Activated CD4-positive, alpha-beta memory T cell treated with anti-CD3 and anti-CD28 coated beads for 36 hours (primary cell): ENCODE data around the gene POLE3. TPM values are rescaled to one million over a fixed set of nuclear protein-coding genes. Genes with fewer than 3 reads are reported as not detected.

Experiments
- CTCF ChIA-PET: fragments of 350-600 bp; sonication (Branson Sonifier 250); formaldehyde crosslinking; loops from one replicate; lab custom pipeline; 2021; ENCODE audit warnings: antibody characterized with exemption, inconsistent platforms; lab: Charles Lee
- POLR2A ChIA-PET: fragments of 350-600 bp; sonication (Branson Sonifier 250); formaldehyde crosslinking; loops from one replicate; lab custom pipeline; 2021; ENCODE audit warnings: antibody characterized with exemption; lab: Charles Lee
- DNase-seq: peaks from one replicate; pipeline ENCODE4 v3.0.0-alpha.2; 2020
- H3K27ac Mint-ChIP-seq: one replicate; pipeline ENCODE4 v1.8.0; 2021; ENCODE audit warnings: mixed read lengths
- H3K27me3 Mint-ChIP-seq: one replicate; pipeline ENCODE4 v1.8.0; 2021; ENCODE audit warnings: mixed read lengths
- H3K36me3 Mint-ChIP-seq: one replicate; pipeline ENCODE4 v1.8.0; 2021; ENCODE audit warnings: mixed read lengths
- H3K4me1 Mint-ChIP-seq: one replicate; pipeline ENCODE4 v1.8.0; 2021; ENCODE audit warnings: low read depth, mixed read lengths
- H3K4me3 Mint-ChIP-seq: one replicate; pipeline ENCODE4 v1.8.0; 2021; ENCODE audit warnings: mild to moderate bottlenecking, mixed read lengths
- H3K9me3 Mint-ChIP-seq: one replicate; pipeline ENCODE4 v1.8.0; 2021; ENCODE audit warnings: mixed read lengths
- intact Hi-C: fragments of 100-400 bp; cut with micrococcal nuclease; formaldehyde crosslinking; loops from one replicate; pipeline ENCODE4 v1.15.1; 2023
- total RNA-seq, 2 experiments: library from RNA; stranded (reverse); gene quantifications; one replicate each; pipeline ENCODE4 v1.2.3, GENCODE V29; 2021

Gene POLE3
- total RNA-seq, 2 experiments from 2014 or later, result 44.3 to 45.0 TPM

- Mint-ChIP-seq H3K27me3 (peaks cover 5% of the 10 kb centered on the region), H3K9me3 (no peaks in the 10 kb centered on the region), H3K27ac (peak overlapping the region; percentile 55), H3K36me3 (no peaks in the 10 kb centered on the region), H3K4me1 (peaks cover 11% of the 10 kb centered on the region), H3K4me3 (no peak overlapping the region)
- intact Hi-C loops, result loop anchor here (1.0 to 2.0 kb wide), 3 partner anchors 10 to 40 kb away; partner anchors contain the start of genes ALAD and HDHD3
- peak; percentile 57 for DNase-seq
- CTCF ChIA-PET, result interaction anchor here (1.6 kb wide), 1 partner anchor 11 kb away, joined by 7 read pairs; no protein-coding TSS in a partner anchor
- POLR2A ChIA-PET, result interaction anchor here (1.0 to 2.4 kb wide), 6 partner anchors 9 to 92 kb away, joined by 3 to 24 read pairs (median 6); partner anchors contain the start of genes BSPRY, HDHD3 and WDR31
Observed at GRCh38 chr9:113361304-113362018, 49.0 kb downstream of the POLE3 start.

- ChIA-PET POLR2A (interaction anchor here (2.4 kb wide), 1 partner anchor 11 kb away, joined by 24 read pairs; the partner anchor contains the start of gene BSPRY), CTCF (interaction anchor here (1.1 to 1.6 kb wide), 2 partner anchors 10 to 12 kb away, joined by 4 to 7 read pairs; no protein-coding TSS in a partner anchor)
- Mint-ChIP-seq H3K9me3 (no peaks in the 10 kb centered on the region), H3K27ac (no peak overlapping the region), H3K4me3 (no peak overlapping the region), H3K36me3 (no peaks in the 10 kb centered on the region), H3K4me1 (peaks cover 11% of the 10 kb centered on the region), H3K27me3 (peaks cover 6% of the 10 kb centered on the region)
- intact Hi-C loops, result loop anchor here (2.0 kb wide), 1 partner anchor 16 kb away; the partner anchor contains the start of gene HDHD3
- no peak for DNase-seq
Observed at GRCh38 chr9:113360242-113360842, 50.1 kb downstream of the POLE3 start.

GRCh38 chr9:113359385-113359784, 51.1 kb downstream of the POLE3 start:
- Mint-ChIP-seq H3K36me3 (no peaks in the 10 kb centered on the region), H3K4me1 (peaks cover 11% of the 10 kb centered on the region), H3K9me3 (no peaks in the 10 kb centered on the region), H3K27me3 (peaks cover 6% of the 10 kb centered on the region), H3K27ac (no peak overlapping the region), H3K4me3 (no peak overlapping the region)
- intact Hi-C loops, result loop anchor here (10.0 kb wide), 1 partner anchor 1255 kb away; no protein-coding TSS in a partner anchor
- CTCF ChIA-PET, result no interaction called here
- no peak for DNase-seq
- POLR2A ChIA-PET, result no interaction called here

Other genes with a start within 250 kb of the POLE3 start
- gene FKBP15, start 189.4 kb downstream of the POLE3 start, total RNA-seq, result 10 to 100 TPM; 25.8 to 27.7 TPM
- 10 to 100 TPM; 12.1 to 12.5 TPM for gene SLC31A1, start 189.1 kb downstream of the POLE3 start, total RNA-seq
- gene CDC26, start 135.1 kb downstream of the POLE3 start, total RNA-seq, result 10 to 100 TPM; 49.8 to 50.9 TPM
- 10 to 100 TPM; 47.6 to 48.7 TPM for gene PRPF4, start 135.0 kb downstream of the POLE3 start, total RNA-seq
- gene RNF183, start 107.3 kb downstream of the POLE3 start, total RNA-seq, result under 1 TPM; 0.36 to 0.39 TPM
- 1 to 10 TPM; 1.6 to 2.4 TPM for gene WDR31, start 70.4 kb downstream of the POLE3 start, total RNA-seq
- gene BSPRY, start 61.1 kb downstream of the POLE3 start, total RNA-seq, result 1 to 10 TPM; 7.6 to 8.5 TPM
- 10 to 100 TPM; 17.2 to 17.7 TPM for gene HDHD3, start 33.7 kb downstream of the POLE3 start, total RNA-seq
- gene ALAD, start 9.4 kb downstream of the POLE3 start, total RNA-seq, result 10 to 100 TPM; 21.4 to 22.9 TPM
- under 1 TPM; 0.65 to 0.81 TPM for gene C9orf43, start 72 bp upstream of the POLE3 start, total RNA-seq
- gene RGS3, start 53.1 kb upstream of the POLE3 start, total RNA-seq, result 10 to 100 TPM; 54.4 to 57.7 TPM